ENCODE measurements around the gene LTF.

Gene LTF

DNA sequence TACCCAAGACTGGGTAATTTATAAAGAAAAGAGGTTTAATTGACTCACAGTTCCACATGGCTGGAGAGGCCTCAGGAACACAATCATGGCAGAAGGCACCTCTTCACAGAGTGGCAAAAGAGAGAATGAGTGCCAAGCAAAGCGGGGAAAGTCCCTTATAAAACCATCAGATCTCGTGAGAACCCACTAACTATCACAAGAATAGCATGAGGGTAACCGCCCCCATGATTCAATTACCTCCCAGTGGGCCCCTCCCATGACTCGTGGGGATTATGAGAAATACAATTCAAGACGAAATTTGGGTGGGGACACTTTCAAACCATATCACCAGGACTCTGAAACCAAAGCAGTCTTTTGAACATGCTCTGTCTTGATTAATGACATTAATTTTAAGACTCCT lies 40.1 kb upstream of the LTF start:
- Histone ChIP-seq H3K4me3 (replicated peaks; ENCODE audit: insufficient read depth, low read length) (no peak overlapping the region), H3K27me3 (ENCODE audit: insufficient read depth, poor library complexity, severe bottlenecking) (no peaks in the 10 kb centered on the region), H3K27ac (replicated peaks) (no peak overlapping the region)
- DNase-seq (ENCODE audit: low read depth in 1 of 2, low spot score in 1 of 2), result no peak
- TF ChIP-seq, protein P1, sequence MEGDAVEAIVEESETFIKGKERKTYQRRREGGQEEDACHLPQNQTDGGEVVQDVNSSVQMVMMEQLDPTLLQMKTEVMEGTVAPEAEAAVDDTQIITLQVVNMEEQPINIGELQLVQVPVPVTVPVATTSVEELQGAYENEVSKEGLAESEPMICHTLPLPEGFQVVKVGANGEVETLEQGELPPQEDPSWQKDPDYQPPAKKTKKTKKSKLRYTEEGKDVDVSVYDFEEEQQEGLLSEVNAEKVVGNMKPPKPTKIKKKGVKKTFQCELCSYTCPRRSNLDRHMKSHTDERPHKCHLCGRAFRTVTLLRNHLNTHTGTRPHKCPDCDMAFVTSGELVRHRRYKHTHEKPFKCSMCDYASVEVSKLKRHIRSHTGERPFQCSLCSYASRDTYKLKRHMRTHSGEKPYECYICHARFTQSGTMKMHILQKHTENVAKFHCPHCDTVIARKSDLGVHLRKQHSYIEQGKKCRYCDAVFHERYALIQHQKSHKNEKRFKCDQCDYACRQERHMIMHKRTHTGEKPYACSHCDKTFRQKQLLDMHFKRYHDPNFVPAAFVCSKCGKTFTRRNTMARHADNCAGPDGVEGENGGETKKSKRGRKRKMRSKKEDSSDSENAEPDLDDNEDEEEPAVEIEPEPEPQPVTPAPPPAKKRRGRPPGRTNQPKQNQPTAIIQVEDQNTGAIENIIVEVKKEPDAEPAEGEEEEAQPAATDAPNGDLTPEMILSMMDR (IDR thresholded peaks at IDR 0.05; ENCODE audit: insufficient read depth, low read length), result no peak
- TF ChIP-seq GABPA (IDR thresholded peaks at IDR 0.05; ENCODE audit: low read depth) (no peak), SPI1 (IDR thresholded peaks at IDR 0.05; ENCODE audit: borderline replicate concordance, low read depth) (no peak), REST (IDR thresholded peaks at IDR 0.05; ENCODE audit: insufficient replicate concordance, low read depth) (no peak), POLR2AphosphoS5 (IDR thresholded peaks at IDR 0.05; ENCODE audit: low read depth) (no peak)

DNA sequence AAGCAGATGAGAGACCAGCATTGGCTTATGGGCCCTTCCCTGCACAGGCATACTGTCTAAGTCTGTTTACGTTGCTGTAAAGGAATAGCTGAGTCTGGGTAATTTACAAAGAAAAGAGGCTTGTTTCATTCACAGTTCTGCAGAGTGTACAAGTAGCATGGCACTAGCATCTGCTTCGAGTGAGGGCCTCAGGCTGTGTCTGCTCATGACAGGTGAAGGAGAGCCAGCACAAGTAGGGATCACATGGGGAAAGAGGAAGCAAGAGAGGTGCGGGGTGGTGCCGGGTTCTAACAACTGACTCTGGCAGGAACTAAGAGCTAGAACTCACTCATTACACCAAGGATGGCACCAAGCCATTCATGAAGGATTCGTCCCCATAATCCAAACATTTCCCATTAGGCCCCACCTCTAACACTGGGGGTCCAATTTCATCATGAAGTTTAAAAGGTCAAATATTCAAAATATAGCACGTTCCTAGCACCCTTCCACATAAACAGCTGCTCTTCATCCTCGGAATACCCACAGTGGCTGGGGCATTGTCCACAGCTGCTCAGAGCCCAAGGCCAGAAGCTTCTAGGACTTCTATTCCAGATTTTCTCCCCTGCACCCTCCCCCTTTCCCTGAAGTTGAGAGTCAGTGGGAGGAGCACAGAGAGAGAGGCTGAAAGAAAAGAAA lies 38.6 kb upstream of the LTF start:
- Histone ChIP-seq H3K27ac (replicated peaks) (no peak overlapping the region), H3K4me3 (replicated peaks; ENCODE audit: insufficient read depth, low read length) (no peak overlapping the region), H3K27me3 (ENCODE audit: insufficient read depth, poor library complexity, severe bottlenecking) (no peaks in the 10 kb centered on the region)
- TF ChIP-seq, protein P1 (IDR thresholded peaks at IDR 0.05; ENCODE audit: insufficient read depth, low read length), result no peak
- TF ChIP-seq POLR2AphosphoS5 (IDR thresholded peaks at IDR 0.05; ENCODE audit: low read depth) (no peak), REST (IDR thresholded peaks at IDR 0.05; ENCODE audit: insufficient replicate concordance, low read depth) (no peak), SPI1 (IDR thresholded peaks at IDR 0.05; ENCODE audit: borderline replicate concordance, low read depth) (no peak), GABPA (IDR thresholded peaks at IDR 0.05; ENCODE audit: low read depth) (no peak)
- DNase-seq (ENCODE audit: low read depth in 1 of 2, low spot score in 1 of 2), result peak in 1 of 2 experiments; percentile 22

DNA sequence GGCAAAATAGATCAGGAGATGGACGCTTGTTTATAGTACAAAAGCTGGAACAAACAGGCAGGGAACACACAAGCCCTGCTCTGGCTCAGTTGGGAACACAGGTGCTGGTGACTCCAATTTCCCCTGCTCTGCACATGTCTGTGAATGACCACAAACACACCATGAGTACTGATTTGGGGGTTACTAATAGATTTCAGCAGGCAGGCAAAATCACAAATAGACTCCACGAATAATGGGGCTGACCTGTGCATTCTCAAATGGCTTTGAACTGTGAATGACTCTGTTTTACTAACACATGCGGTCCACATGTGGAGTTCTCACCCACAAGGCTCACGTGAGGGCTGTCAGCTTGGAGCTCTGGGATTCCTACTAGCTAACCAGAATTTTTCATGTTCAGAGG lies 37.0 kb upstream of the LTF start:
- H3K4me3 ChIP-seq (replicated peaks; ENCODE audit: insufficient read depth, low read length), result no peak overlapping the region
- H3K27me3 ChIP-seq (ENCODE audit: insufficient read depth, poor library complexity, severe bottlenecking), result no peaks in the 10 kb centered on the region
- no peak overlapping the region for H3K27ac ChIP-seq (replicated peaks)
- no peak for DNase-seq (ENCODE audit: low read depth in 1 of 2, low spot score in 1 of 2)
- TF ChIP-seq GABPA (IDR thresholded peaks at IDR 0.05; ENCODE audit: low read depth) (no peak), REST (IDR thresholded peaks at IDR 0.05; ENCODE audit: insufficient replicate concordance, low read depth) (no peak), POLR2AphosphoS5 (IDR thresholded peaks at IDR 0.05; ENCODE audit: low read depth) (no peak), SPI1 (IDR thresholded peaks at IDR 0.05; ENCODE audit: borderline replicate concordance, low read depth) (no peak)
- TF ChIP-seq, protein P1 (IDR thresholded peaks at IDR 0.05; ENCODE audit: insufficient read depth, low read length), result no peak

Measured in HL-60 (cell line).